Hepatocyte (in vitro differentiated cells): ENCODE measurements around the gene NRG3.

Experiments
- EZH2 ChIP-seq: fragments of 200-600 bp; sonication (generic); IDR thresholded peaks from 2 replicates; pipeline ENCODE4 v1.6.1; 2016; ENCODE audit warnings: antibody characterized with exemption, mild to moderate bottlenecking, borderline replicate concordance
- EZH2phosphoT487 ChIP-seq: fragments of 200-600 bp; sonication (generic); IDR thresholded peaks from one replicate; pipeline ENCODE4 v1.6.1; 2018; ENCODE audit warnings: antibody characterized with exemption, mild to moderate bottlenecking, low read depth, moderate library complexity; ENCODE audit not compliant: unreplicated experiment, severe bottlenecking
- TF ChIP-seq, protein P1 (sequence below): fragments of 200-600 bp; sonication (generic); IDR thresholded peaks from 2 replicates; pipeline ENCODE4 v1.5.1; 2016; ENCODE audit warnings: antibody characterized with exemption, mild to moderate bottlenecking; ENCODE audit not compliant: poor library complexity

GRCh38 chr10:82515256-82515655, 640.3 kb downstream of the NRG3 start:
- TF ChIP-seq, protein P1, sequence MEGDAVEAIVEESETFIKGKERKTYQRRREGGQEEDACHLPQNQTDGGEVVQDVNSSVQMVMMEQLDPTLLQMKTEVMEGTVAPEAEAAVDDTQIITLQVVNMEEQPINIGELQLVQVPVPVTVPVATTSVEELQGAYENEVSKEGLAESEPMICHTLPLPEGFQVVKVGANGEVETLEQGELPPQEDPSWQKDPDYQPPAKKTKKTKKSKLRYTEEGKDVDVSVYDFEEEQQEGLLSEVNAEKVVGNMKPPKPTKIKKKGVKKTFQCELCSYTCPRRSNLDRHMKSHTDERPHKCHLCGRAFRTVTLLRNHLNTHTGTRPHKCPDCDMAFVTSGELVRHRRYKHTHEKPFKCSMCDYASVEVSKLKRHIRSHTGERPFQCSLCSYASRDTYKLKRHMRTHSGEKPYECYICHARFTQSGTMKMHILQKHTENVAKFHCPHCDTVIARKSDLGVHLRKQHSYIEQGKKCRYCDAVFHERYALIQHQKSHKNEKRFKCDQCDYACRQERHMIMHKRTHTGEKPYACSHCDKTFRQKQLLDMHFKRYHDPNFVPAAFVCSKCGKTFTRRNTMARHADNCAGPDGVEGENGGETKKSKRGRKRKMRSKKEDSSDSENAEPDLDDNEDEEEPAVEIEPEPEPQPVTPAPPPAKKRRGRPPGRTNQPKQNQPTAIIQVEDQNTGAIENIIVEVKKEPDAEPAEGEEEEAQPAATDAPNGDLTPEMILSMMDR: no peak
- TF ChIP-seq EZH2phosphoT487: no peak
- TF ChIP-seq EZH2: no peak
